ENCODE data around the gene USP25.

Gene USP25

DNA sequence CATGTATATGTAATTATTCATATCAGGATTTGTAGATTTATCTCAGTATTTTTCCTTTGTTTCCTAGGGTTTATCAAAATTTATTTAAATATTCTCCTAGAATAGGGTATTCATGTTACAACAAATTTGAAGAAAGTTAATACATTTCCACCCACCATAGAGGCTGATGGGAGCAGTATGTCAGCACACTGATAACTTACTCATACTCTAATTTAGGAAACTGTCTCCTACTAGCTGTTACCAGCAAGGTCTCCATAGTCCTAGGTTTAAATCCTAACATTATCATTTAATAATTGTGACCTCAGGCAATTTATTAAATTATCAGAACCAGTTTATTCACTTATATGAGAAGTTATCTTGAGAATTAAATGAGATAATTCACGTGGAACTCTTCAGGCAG lies 127.0 kb downstream of the USP25 start:
- DNase-seq (ENCODE audit: low read depth in 2 of 2): no peak

DNA sequence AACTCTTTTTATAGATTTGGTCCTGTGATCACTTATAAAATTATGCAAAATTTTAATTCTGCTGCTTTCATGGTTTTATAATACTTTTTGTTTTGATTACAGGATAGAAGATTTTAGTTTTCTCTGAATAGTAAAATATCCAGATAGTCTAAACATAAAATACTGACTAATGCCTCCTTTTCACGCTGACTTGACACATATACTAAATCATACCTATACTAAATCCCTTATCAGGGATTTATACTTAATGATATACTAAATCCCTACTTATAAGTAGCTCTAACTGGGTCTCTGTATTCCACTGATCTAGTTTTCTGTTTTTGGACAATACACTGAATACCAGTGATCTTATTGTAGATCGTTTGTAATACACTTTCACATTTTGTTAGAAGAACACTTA lies 128.0 kb downstream of the USP25 start:
- no peak for DNase-seq (ENCODE audit: low read depth in 2 of 2)

DNA sequence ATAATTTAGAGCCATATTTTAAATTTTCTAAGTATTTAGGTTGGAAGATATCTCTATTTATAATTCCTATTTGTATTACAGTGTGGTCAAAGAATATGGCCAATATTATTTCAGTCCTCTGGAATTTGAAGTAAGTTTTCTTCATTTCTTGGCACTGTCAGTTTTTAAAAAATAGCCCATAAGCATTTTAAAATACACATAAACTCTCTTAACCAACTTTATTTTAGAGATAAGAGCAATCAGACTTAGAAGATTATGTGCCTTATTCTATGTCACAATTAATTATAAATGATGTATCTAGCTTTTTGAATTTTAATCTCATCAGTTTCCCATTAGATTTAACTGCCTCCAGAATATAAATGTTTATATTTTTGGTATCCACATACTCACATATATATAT lies 130.8 kb downstream of the USP25 start:
- no peak for DNase-seq (ENCODE audit: low read depth in 2 of 2)

DNA sequence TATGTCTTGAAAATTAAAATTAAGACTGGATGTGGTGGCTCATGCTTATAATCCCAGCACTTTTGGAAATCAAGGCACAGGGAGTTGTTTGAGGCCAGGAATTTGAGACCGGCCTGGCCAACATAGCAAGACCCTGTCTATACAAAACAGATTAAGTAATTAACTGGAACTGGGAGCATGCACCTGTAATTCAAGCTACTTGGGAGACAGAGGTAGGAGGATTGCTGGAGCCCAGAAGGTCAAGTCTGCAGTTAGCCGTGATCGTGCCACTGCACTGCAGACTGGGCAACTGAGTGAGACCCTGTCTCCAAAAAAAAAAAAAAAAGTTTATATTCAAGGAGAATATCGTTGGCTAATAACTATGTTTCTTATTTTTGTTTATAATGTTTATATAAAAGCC lies 139.2 kb downstream of the USP25 start:
- no peak for DNase-seq (ENCODE audit: low read depth in 2 of 2)

DNA sequence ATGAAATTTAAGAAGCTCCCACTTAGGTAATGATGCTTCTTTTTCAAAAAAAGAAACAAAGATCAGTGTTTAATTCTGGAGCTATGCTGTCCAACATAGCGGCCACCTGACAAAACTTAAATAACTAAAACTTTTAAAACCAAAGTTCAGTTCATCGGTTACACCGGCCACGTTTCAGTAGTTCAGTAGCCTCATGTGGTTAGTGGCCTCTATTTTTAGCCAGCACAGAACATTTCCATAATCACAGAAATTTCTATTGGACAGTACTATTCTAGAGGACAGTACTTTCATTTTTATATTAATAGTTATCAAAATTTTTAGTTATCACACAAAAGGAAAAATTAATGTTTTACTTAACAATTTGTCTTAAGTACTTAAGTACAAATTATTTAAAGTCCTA lies 141.0 kb downstream of the USP25 start:
- DNase-seq (ENCODE audit: low read depth in 2 of 2): no peak

DNA sequence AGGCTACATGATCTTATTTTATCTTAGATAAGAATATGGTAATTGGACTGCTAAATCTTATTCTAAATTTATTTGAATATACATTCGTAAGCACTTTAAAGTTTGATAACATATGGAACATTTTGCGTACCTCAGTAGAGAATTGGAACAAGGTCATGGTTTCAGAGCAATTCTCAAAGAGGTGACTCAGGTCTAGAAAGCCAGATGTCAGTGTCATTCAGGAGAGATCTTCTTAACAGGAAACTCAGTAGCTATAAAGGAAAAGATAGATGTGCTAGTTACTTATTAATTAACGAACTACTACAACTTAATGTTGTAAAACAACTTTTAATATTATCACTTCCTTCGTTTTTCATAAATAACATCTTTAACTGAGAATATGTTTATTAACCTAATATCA lies 142.5 kb downstream of the USP25 start:
- no peak for DNase-seq (ENCODE audit: low read depth in 2 of 2)

DNA sequence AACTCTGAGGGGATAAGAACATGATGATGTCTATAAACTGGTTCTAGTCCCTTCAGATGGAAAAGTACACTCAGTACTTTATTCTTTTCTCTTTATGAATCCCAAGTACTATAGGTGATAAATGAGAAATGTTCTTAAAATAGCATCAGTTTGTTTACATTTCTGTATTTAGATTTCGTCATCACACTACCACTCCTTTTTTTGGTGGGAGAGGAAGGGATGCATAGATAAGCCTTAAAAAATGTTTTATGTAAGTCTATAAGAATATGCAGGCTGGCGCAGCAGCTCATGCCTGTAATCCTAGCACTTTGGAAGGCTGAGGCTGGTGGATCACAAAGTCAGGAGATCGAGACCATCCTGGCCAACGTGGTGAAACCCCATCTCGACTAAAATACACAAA lies 144.8 kb downstream of the USP25 start:
- DNase-seq (ENCODE audit: low read depth in 2 of 2): no peak

GRCh38 chr21:15875286-15875685 lies 145.5 kb downstream of the USP25 start:
- no peak for DNase-seq (ENCODE audit: low read depth in 2 of 2)

- DNase-seq (ENCODE audit: low read depth in 2 of 2): no peak
These were observed 164.1 kb downstream of the USP25 start for GRCh38 chr21:15893902-15894301.

GRCh38 chr21:15894596-15894995 lies 164.8 kb downstream of the USP25 start:
- DNase-seq (ENCODE audit: low read depth in 2 of 2): no peak

DNA sequence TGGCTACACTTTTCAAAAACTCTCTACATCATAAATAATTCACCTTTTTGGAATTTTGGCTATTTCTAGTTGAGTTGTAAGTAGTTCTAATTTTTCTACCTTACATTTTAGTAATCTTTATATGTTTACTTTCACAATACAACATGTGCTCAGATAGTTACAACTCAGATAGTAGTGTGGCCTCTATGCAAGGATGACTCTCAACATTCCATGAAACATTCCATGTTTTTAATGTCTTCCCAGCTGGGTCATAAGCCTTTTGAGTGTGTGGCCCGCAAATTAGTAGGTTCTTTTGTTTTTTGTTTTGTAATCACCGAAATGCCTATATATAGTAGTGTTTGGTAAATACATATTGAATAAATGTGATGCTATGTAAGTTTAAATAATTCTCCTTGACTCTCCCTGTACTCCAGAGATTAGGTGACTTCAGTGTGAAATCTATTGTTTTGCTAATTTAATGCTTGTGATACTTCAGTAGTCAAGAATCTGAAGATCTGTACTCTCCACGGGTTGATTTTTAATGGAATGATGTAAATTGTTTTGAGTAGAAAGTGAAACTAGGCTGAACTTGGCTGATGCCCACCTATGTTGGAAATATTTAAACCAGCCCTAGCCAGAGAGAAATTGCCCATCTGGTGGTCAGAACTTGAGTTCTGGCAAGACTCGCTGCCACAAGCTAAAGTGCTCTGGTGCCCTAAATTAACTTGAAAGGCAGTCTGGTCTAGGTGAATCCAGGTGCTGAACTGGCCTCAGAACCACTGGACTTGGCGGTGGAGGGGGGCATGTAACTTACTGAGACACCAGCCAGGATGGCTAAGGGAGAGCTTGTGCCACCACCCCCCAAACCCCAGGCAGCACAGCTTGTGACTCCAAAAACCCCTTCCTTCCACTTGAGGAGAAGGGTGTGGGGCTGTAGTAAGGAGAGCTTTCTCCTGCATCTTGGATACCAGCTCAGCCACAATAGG lies 165.6 kb downstream of the USP25 start:
- no peak for DNase-seq (ENCODE audit: low read depth in 2 of 2)

- no peak for DNase-seq (ENCODE audit: low read depth in 2 of 2)
These were observed 166.7 kb downstream of the USP25 start for GRCh38 chr21:15896501-15896900.

DNA sequence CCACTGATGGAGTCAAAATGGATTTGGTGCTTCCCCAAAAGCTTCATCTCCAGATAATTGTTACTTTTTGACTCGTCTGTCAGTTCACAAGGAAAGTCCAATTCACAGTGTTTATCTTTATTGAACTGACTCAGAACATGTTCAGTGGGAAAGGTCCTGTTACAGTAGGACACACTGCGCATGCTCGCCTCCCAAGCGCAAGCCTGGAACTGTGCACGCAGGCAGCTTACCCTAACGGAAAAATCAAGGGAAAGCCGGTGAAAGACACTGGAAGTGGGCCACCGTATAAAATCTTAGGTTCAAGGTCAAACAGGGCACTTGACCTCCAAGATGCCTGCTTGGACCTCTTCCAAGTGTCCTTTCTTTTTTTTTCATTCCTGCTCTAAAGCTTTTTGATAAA lies 174.6 kb downstream of the USP25 start:
- no peak for DNase-seq (ENCODE audit: low read depth in 2 of 2)

- no peak for DNase-seq (ENCODE audit: low read depth in 2 of 2)
These were observed 178.4 kb downstream of the USP25 start for GRCh38 chr21:15908187-15908586.

- no peak for DNase-seq (ENCODE audit: low read depth in 2 of 2)
These were observed 198.4 kb downstream of the USP25 start for GRCh38 chr21:15928196-15928595.

DNA sequence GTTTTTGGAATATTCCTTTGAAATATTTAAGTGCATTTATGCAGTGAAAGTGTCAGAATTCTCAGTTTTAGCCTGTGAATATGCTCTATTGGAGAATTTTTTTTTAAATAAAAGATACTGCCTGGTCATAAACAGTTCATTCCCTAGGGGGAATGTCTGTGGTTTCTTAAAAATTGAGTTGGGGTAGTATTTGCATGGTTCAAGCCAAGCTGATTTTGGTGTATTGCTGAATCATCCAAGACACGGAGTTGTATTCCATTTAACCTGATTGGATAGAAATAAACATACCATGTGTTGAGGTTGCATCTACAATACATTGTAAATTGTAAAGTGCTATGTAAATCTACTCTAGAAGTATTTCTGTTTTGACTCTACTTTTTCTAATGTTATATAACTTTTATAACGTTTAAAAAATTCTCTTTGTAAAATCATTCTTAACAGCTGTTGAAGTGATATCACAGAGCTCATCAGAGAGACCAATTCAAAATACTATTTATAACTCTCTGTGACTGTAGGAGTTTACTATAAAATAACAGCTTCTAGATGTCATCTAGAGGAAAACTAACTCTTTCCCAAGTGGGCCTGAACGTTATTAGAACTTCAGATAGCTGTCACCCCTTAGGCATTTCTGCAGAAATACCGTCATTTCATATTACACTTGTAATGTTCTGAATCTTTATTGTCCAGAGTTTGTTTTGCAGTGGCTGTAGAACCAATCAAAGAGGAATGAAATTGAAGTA lies 199.1 kb downstream of the USP25 start:
- DNase-seq (ENCODE audit: low read depth in 2 of 2): no peak

- DNase-seq (ENCODE audit: low read depth in 2 of 2): no peak
These were observed 199.8 kb downstream of the USP25 start for GRCh38 chr21:15929536-15929935.
